ENCODE results near the gene DDX23.

GRCh38 chr12:48852734-48853688, 1.0 kb upstream of the DDX23 start:
- TF ChIP-seq CTCF (IDR thresholded peaks at IDR 0.05; ENCODE audit: low read depth, low read length, poor library complexity, severe bottlenecking) (peak; percentile 84), EZH2phosphoT487 (IDR thresholded peaks at IDR 0.05; ENCODE audit: borderline replicate concordance, low read length) (no peak)

Data from DOHH2 (cell line).